Thyroid gland (tissue), 4 donors: ENCODE data around the gene IL12RB2.

ENCODE experiments used
- CTCF ChIP-seq, 6 experiments: fragments of 200-600 bp in 3 of 6; fragments of 450-650 bp in 3 of 6; sonication (generic) in 3 of 6; IDR thresholded peaks; one replicate each; pipeline ENCODE4 v1.5.1; 2016 to 2019; ENCODE audit warnings: antibody characterized with exemption in 6 of 6, mild to moderate bottlenecking in 2 of 6, inconsistent platforms in 1 of 6, moderate library complexity in 1 of 6
- POLR2A ChIP-seq, 2 donors: fragments of 450-650 bp; IDR thresholded peaks; one replicate each; pipeline ENCODE4 v1.6.1; 2017; ENCODE audit warnings: antibody characterized with exemption in 2 of 2, mild to moderate bottlenecking in 2 of 2, moderate library complexity in 1 of 2

- TF ChIP-seq POLR2A (IDR thresholded peaks at IDR 0.05), result no peak
- no peak for TF ChIP-seq CTCF (IDR thresholded peaks at IDR 0.05)
Measured at GRCh38 chr1:67393737-67394136, 86.1 kb downstream of the IL12RB2 start.
